HG02759 (cell line): ENCODE data around the gene MYD88.

Experiments used
- ATAC-seq: cut with Tn5 transposase; IDR thresholded peaks from one replicate; pipeline ENCODE4 v1.9.1; 2021; ENCODE audit warnings: mild to moderate bottlenecking, moderate library complexity; ENCODE audit not compliant: unreplicated experiment

Gene MYD88

GRCh38 chr3:38111696-38112377 lies 26.6 kb upstream of the MYD88 start:
- no peak for ATAC-seq

GRCh38 chr3:38112378-38112761 lies 26.1 kb upstream of the MYD88 start:
- ATAC-seq: no peak

GRCh38 chr3:38114052-38114874 lies 24.2 kb upstream of the MYD88 start:
- ATAC-seq: no peak

GRCh38 chr3:38114875-38115644 lies 23.4 kb upstream of the MYD88 start:
- ATAC-seq: no peak

GRCh38 chr3:38115645-38116427 lies 22.6 kb upstream of the MYD88 start:
- no peak for ATAC-seq

GRCh38 chr3:38116471-38117162 lies 21.8 kb upstream of the MYD88 start:
- ATAC-seq: no peak

- ATAC-seq: no peak
Measured at GRCh38 chr3:38117163-38117716, 21.2 kb upstream of the MYD88 start.

GRCh38 chr3:38117748-38118420 lies 20.6 kb upstream of the MYD88 start:
- peak; percentile 75 for ATAC-seq

GRCh38 chr3:38118421-38119247 lies 19.8 kb upstream of the MYD88 start:
- no peak for ATAC-seq

- ATAC-seq: no peak
Measured at GRCh38 chr3:38119248-38119544, 19.3 kb upstream of the MYD88 start.

GRCh38 chr3:38119821-38120692 lies 18.4 kb upstream of the MYD88 start:
- no peak for ATAC-seq

GRCh38 chr3:38120693-38121450 lies 17.6 kb upstream of the MYD88 start:
- no peak for ATAC-seq

GRCh38 chr3:38121451-38121831 lies 17.0 kb upstream of the MYD88 start:
- no peak for ATAC-seq

GRCh38 chr3:38121832-38122461 lies 16.5 kb upstream of the MYD88 start:
- ATAC-seq: no peak

- ATAC-seq: no peak
Measured at GRCh38 chr3:38122712-38123290, 15.7 kb upstream of the MYD88 start.
